IMR-90 (cell line): ENCODE data around the gene RIOX2. TPM values are rescaled to one million over a fixed set of nuclear protein-coding genes. Genes with fewer than 3 reads are reported as not detected.

ENCODE experiments used
- ATAC-seq: fragments of 200-7000 bp; cut with Tn5 transposase; 2 replicates; pipeline ENCODE4 v1.9.1; 2020; ENCODE audit warnings: low read depth, mild to moderate bottlenecking, moderate library complexity
- BruUV-seq: library from RNA; stranded (reverse); fragments of 400-500 nt; replicated peaks from 2 replicates; lab custom pipeline; 2021; lab: Mats Ljungman, UMichigan
- CTCF ChIA-PET: fragments of 300-600 bp; formaldehyde crosslinking; extraction: SDS; loops from one replicate; lab custom pipeline; 2021; ENCODE audit warnings: antibody characterized with exemption; lab: Yijun Ruan, JAX
- POLR2A ChIA-PET: fragments of 300-600 bp; sonication (Branson Sonifier 250); formaldehyde crosslinking; loops from one replicate; lab custom pipeline; 2022; ENCODE audit warnings: antibody characterized with exemption; ENCODE audit not compliant: unreplicated experiment; lab: Charles Lee
- DNase-seq: peaks from one replicate; pipeline ENCODE4 v3.0.0; 2013
- H2AFZ ChIP-seq: replicated peaks from 2 replicates; pipeline ENCODE3; 2013; ENCODE audit warnings: low read length, mild to moderate bottlenecking; ENCODE audit not compliant: poor library complexity
- H2AK5ac ChIP-seq: 2 replicates; pipeline ENCODE4 v1.6.1; 2013; ENCODE audit warnings: low read depth, low read length, inconsistent platforms
- H2AK9ac ChIP-seq: replicated peaks from 2 replicates; pipeline ENCODE3; 2013; ENCODE audit warnings: mild to moderate bottlenecking, low read depth, low read length, moderate library complexity; ENCODE audit not compliant: poor library complexity
- H2BK120ac ChIP-seq: 2 replicates; pipeline ENCODE4 v1.6.1; 2013; ENCODE audit warnings: low read depth, low read length, inconsistent platforms
- H2BK15ac ChIP-seq: 3 replicates; pipeline ENCODE4 v1.6.1; 2013; ENCODE audit warnings: low read depth, low read length, inconsistent platforms
- H2BK20ac ChIP-seq: 2 replicates; pipeline ENCODE4 v1.6.1; 2013; ENCODE audit warnings: low read depth, mild to moderate bottlenecking, inconsistent platforms, low read length, moderate library complexity
- H2BK5ac ChIP-seq: 2 replicates; pipeline ENCODE4 v1.6.1; 2013; ENCODE audit warnings: mild to moderate bottlenecking, low read depth, low read length, inconsistent platforms; ENCODE audit not compliant: poor library complexity, severe bottlenecking
- H3K14ac ChIP-seq: replicated peaks from 2 replicates; pipeline ENCODE4 v1.6.1; 2013; ENCODE audit warnings: low read depth, low read length, inconsistent platforms
- H3K18ac ChIP-seq: 2 replicates; pipeline ENCODE4 v1.6.1; 2013; ENCODE audit warnings: low read depth, low read length, control low read depth
- H3K23ac ChIP-seq: 2 replicates; pipeline ENCODE4 v1.6.1; 2013; ENCODE audit warnings: low read depth, low read length, inconsistent platforms
- H3K27ac ChIP-seq: 2 replicates; pipeline ENCODE4 v1.5.1; 2013; ENCODE audit warnings: mild to moderate bottlenecking, control low read depth, low read length; ENCODE audit not compliant: insufficient read depth
- H3K27me3 ChIP-seq: 2 replicates; pipeline ENCODE4 v1.6.1; 2013; ENCODE audit warnings: low read length; ENCODE audit not compliant: control insufficient read depth, insufficient read depth
- H3K36me3 ChIP-seq: 2 replicates; pipeline ENCODE4 v1.6.1; 2013; ENCODE audit warnings: low read length, mixed read lengths; ENCODE audit not compliant: control insufficient read depth, insufficient read depth
- H3K4ac ChIP-seq: 2 replicates; pipeline ENCODE4 v1.6.1; 2013; ENCODE audit warnings: low read depth, low read length, inconsistent platforms
- H3K4me1 ChIP-seq: 2 replicates; pipeline ENCODE4 v1.6.1; 2013; ENCODE audit warnings: low read length, mixed read lengths; ENCODE audit not compliant: control insufficient read depth, insufficient read depth
- H3K4me2 ChIP-seq: 2 replicates; pipeline ENCODE4 v1.6.1; 2013; ENCODE audit warnings: low read depth, mild to moderate bottlenecking, control low read depth, low read length, moderate library complexity
- H3K4me3 ChIP-seq: 2 replicates; pipeline ENCODE4 v1.5.1; 2013; ENCODE audit warnings: low read depth, mild to moderate bottlenecking, control low read depth, low read length, moderate library complexity; ENCODE audit not compliant: insufficient read depth
- H3K56ac ChIP-seq: 2 replicates; pipeline ENCODE4 v1.6.1; 2013; ENCODE audit warnings: low read length, inconsistent platforms; ENCODE audit not compliant: insufficient read depth; ENCODE audit errors: extremely low read depth
- H3K79me1 ChIP-seq, 2 experiments: 2 replicates each; pipeline ENCODE4 v1.6.1; 2013; ENCODE audit warnings: low read length in 2 of 2, inconsistent platforms in 1 of 2, low read depth in 1 of 2
- H3K9ac ChIP-seq: 2 replicates; pipeline ENCODE4 v1.6.1; 2013; ENCODE audit warnings: low read depth, low read length, control low read depth
- H3K9me1 ChIP-seq: 2 replicates; pipeline ENCODE4 v1.6.1; 2013; ENCODE audit warnings: low read length, inconsistent platforms; ENCODE audit not compliant: insufficient read depth
- H3K9me3 ChIP-seq: 2 replicates; pipeline ENCODE4 v1.6.1; 2013; ENCODE audit warnings: low read length; ENCODE audit not compliant: control insufficient read depth, insufficient read depth
- H4K20me1 ChIP-seq: 2 replicates; pipeline ENCODE4 v1.6.1; 2013; ENCODE audit warnings: low read length, inconsistent platforms; ENCODE audit not compliant: insufficient read depth
- H4K5ac ChIP-seq: 2 replicates; pipeline ENCODE4 v1.6.1; 2013; ENCODE audit warnings: mild to moderate bottlenecking, low read depth, low read length, control low read depth
- H4K8ac ChIP-seq, 2 experiments: 2 replicates each; pipeline ENCODE4 v1.6.1; 2013; ENCODE audit warnings: low read depth in 2 of 2, low read length in 2 of 2, control low read depth in 1 of 2, inconsistent platforms in 1 of 2
- H4K91ac ChIP-seq: 2 replicates; pipeline ENCODE4 v1.6.1; 2013; ENCODE audit warnings: low read depth, low read length, inconsistent platforms; ENCODE audit not compliant: insufficient read depth
- MAZ ChIP-seq: IDR thresholded peaks from 2 replicates; pipeline ENCODE4 v1.6.1; 2012; ENCODE audit warnings: low read depth, mild to moderate bottlenecking, low read length, improper control_type of control experiment, moderate library complexity, borderline replicate concordance
- NFE2L2 ChIP-seq: fragments of 150-350 bp; IDR thresholded peaks from 2 replicates; pipeline ENCODE4 v1.6.1; 2016; ENCODE audit warnings: low read depth, mild to moderate bottlenecking, low read length
- POLR2A ChIP-seq: IDR thresholded peaks from 2 replicates; pipeline ENCODE4 v1.6.1; 2012; ENCODE audit warnings: mild to moderate bottlenecking, low read depth, low read length
- SMC3 ChIP-seq: fragments of 150-350 bp; IDR thresholded peaks from 2 replicates; pipeline ENCODE4 v1.6.1; 2016; ENCODE audit warnings: low read depth, mild to moderate bottlenecking, antibody characterized with exemption, low read length, moderate library complexity
- WGBS, 2 experiments: methylation state at CpG; one replicate each; pipeline versions ENCODE4 v1.1.5 to v1.1.7; 2013; ENCODE audit warnings: missing lambda C conversion rate in 2 of 2; ENCODE audit not compliant: insufficient read length in 1 of 2; ENCODE audit errors: extremely low coverage in 2 of 2; 5-methylcytosine and 5-hydroxymethylcytosine counted together
- dilution Hi-C: fragments of 300-500 bp; cut with HindIII; formaldehyde crosslinking; loops from one replicate; pipeline ENCODE4 v1.14.3; 2018; ENCODE audit warnings: low sequenced_read_pairs; ENCODE audit not compliant: unreplicated experiment
- in situ Hi-C: fragments of 300-500 bp; cut with MboI; formaldehyde crosslinking; loops from 3 replicates; pipeline ENCODE4 v1.14.3; 2019; ENCODE audit warnings: low sequenced_read_pairs, inconsistent platforms, mixed read lengths
- intact Hi-C: fragments of 100-400 bp; cut with micrococcal nuclease; formaldehyde crosslinking; loops from 2 replicates; pipeline ENCODE4 v1.10.0; 2022
- polyA plus RNA-seq, 3 experiments: library from polyadenylated mRNA; depleted of rRNA; stranded (reverse); fragments of >200 nt; gene quantifications; 2 replicates each; pipeline ENCODE4 v1.2.3, GENCODE V29; 2012; ENCODE audit warnings: low replicate concordance in 1 of 3
- total RNA-seq: library from RNA; depleted of rRNA; stranded (reverse); fragments of >200 nt; gene quantifications from 2 replicates; pipeline ENCODE4 v1.2.3, GENCODE V29; 2012

The RIOX2 gene
- total and polyA plus RNA-seq, 2 of the 4 experiments (the other 2 are of a cell fraction) = 17.2 to 26.7 TPM

GRCh38 chr3:97942801-97943546 lies 29.3 kb downstream of the RIOX2 start:
- H4K5ac ChIP-seq = no peak overlapping the region
- H4K20me1 ChIP-seq = no peaks in the 10 kb centered on the region
- peaks cover 3% of the 10 kb centered on the region for H3K9me1 ChIP-seq
- H3K56ac ChIP-seq = no peak overlapping the region
- no peak overlapping the region for H2AK5ac ChIP-seq
- H3K27me3 ChIP-seq = no peaks in the 10 kb centered on the region
- H3K27ac ChIP-seq = no peak overlapping the region
- no peak overlapping the region for H2BK15ac ChIP-seq
- ATAC-seq (peak; percentile 53; the same call in 1 of the 2 replicates), DNase-seq (no peak)
- H3K4me1 ChIP-seq = no peaks in the 10 kb centered on the region
- no peak overlapping the region for H3K4me2 ChIP-seq
- no peak overlapping the region for H2BK20ac ChIP-seq
- H3K36me3 ChIP-seq = peaks cover 16% of the 10 kb centered on the region
- ChIA-PET POLR2A (no interaction called here), CTCF (no interaction called here)
- H4K91ac ChIP-seq = no peak overlapping the region
- H2AK9ac ChIP-seq = no peak overlapping the region
- peaks cover 0 to 5% of the 10 kb centered on the region in 2 experiments; a peak in 1 of 4 replicates for H3K79me1 ChIP-seq
- no peak overlapping the region for H2BK120ac ChIP-seq
- H3K23ac ChIP-seq = no peak overlapping the region
- H2BK5ac ChIP-seq = no peak overlapping the region
- dilution Hi-C loops = no loop called here
- TF ChIP-seq POLR2A (no peak), SMC3 (no peak), MAZ (no peak), NFE2L2 (no peak)
- BruUV-seq = no TSS peak
- in situ Hi-C loops = no loop called here
- H2AFZ ChIP-seq = no peak overlapping the region
- no peak overlapping the region for H3K18ac ChIP-seq
- no peak overlapping the region for H3K9ac ChIP-seq
- WGBS, 2 experiments = no CpG with 5 or more reads among the region's 4 CpGs
- no peak overlapping the region for H3K14ac ChIP-seq
- no peaks in the 10 kb centered on the region for H3K9me3 ChIP-seq
- intact Hi-C loops = no loop called here
- no peak overlapping the region for H3K4me3 ChIP-seq
- H4K8ac ChIP-seq = no peak overlapping the region
- no peak overlapping the region for H3K4ac ChIP-seq
